ENCODE measurements around the gene CHIC2.

GRCh38 chr4:54091637-54092404, 27.4 kb upstream of the CHIC2 start:
- no peak for TF ChIP-seq POLR2A (IDR thresholded peaks at IDR 0.05)
- no peak for TF ChIP-seq CTCF (IDR thresholded peaks at IDR 0.05)

Measured in body of pancreas (tissue), 4 donors.